ENCODE measurements around the gene FAM170B. TPM values are rescaled to one million over a fixed set of nuclear protein-coding genes. Genes with fewer than 3 reads are reported as not detected.

FAM170B gene
- total and polyA plus RNA-seq, 2 experiments from 2014 or later: not detected

GRCh38 chr10:49093922-49094321 is 39.9 kb downstream of the FAM170B start:
- ATAC-seq (no peak), DNase-seq (ENCODE audit: low spot score) (no peak)
- Histone ChIP-seq H3K27me3 (ENCODE audit: insufficient read depth) (no peaks in the 10 kb centered on the region), H3K4me3 (no peak overlapping the region), H3K4me1 (ENCODE audit: insufficient read depth) (no peaks in the 10 kb centered on the region), H3F3A (replicated peaks; ENCODE audit: low read depth) (no peaks in the 10 kb centered on the region), H3K27ac (ENCODE audit: low read depth) (no peak overlapping the region), H2AFZ (no peak overlapping the region), H3K4me2 (no peak overlapping the region), H3K36me3 (ENCODE audit: insufficient read depth) (no peaks in the 10 kb centered on the region), H4K20me1 (replicated peaks; ENCODE audit: insufficient read depth) (no peaks in the 10 kb centered on the region), H3K9me2 (ENCODE audit: insufficient read depth) (no peaks in the 10 kb centered on the region), H3K79me2 (replicated peaks; ENCODE audit: insufficient read depth) (no peaks in the 10 kb centered on the region)
- H3K4me1 Mint-ChIP-seq: peaks cover 5% of the 10 kb centered on the region
- no peak overlapping the region for H3K4me3 Mint-ChIP-seq
- H3K27ac Mint-ChIP-seq: no peak overlapping the region
- H3K9me3 Mint-ChIP-seq: no peaks in the 10 kb centered on the region
- TF ChIP-seq EZH2 (IDR thresholded peaks at IDR 0.05; ENCODE audit: low read depth, unreplicated experiment) (no peak), STAT1 (IDR thresholded peaks at IDR 0.05; ENCODE audit: unreplicated experiment) (no peak), EZH2phosphoT487 (IDR thresholded peaks at IDR 0.05; ENCODE audit: unreplicated experiment) (no peak), NANOG (IDR thresholded peaks at IDR 0.05; ENCODE audit: borderline replicate concordance) (no peak), JUNB (IDR thresholded peaks at IDR 0.05; ENCODE audit: unreplicated experiment) (no peak), POLR2AphosphoS5 (IDR thresholded peaks at IDR 0.05; ENCODE audit: low read depth) (no peak), CREB1 (CRISPR knock-in tag; IDR thresholded peaks at IDR 0.05; ENCODE audit: low read depth) (no peak), REST (IDR thresholded peaks at IDR 0.05; ENCODE audit: unreplicated experiment) (no peak), ZNF462 (CRISPR knock-in tag; IDR thresholded peaks at IDR 0.05) (no peak), ZNF114 (CRISPR knock-in tag; IDR thresholded peaks at IDR 0.05) (no peak), ETS1 (IDR thresholded peaks at IDR 0.05) (no peak), ZNF331 (CRISPR knock-in tag; IDR thresholded peaks at IDR 0.05; ENCODE audit: low read depth) (no peak), CTCF (conservative IDR thresholded peaks at IDR 0.05; ENCODE audit: low read depth in 2 of 2) (no peak)
- no peaks in the 10 kb centered on the region; the same call in 2 of the 3 replicates for H3K36me3 Mint-ChIP-seq (ENCODE audit: low read depth)
- H3K27me3 Mint-ChIP-seq (ENCODE audit: insufficient read depth, low read depth, poor library complexity): peaks cover 4% of the 10 kb centered on the region
